IPS-18c (cell line): ENCODE results near the gene RAD18.

Experiments
- H3K4me3 ChIP-seq: 2 replicates; pipeline ENCODE4 v1.7.0; 2013; ENCODE audit warnings: low read depth, mild to moderate bottlenecking, low read length, moderate library complexity; ENCODE audit not compliant: insufficient read depth
- H3K9me3 ChIP-seq: one replicate; pipeline ENCODE4 v1.6.1; 2013; ENCODE audit warnings: mild to moderate bottlenecking, low read length, moderate library complexity; ENCODE audit not compliant: control insufficient read depth, insufficient read depth

RAD18 gene

DNA sequence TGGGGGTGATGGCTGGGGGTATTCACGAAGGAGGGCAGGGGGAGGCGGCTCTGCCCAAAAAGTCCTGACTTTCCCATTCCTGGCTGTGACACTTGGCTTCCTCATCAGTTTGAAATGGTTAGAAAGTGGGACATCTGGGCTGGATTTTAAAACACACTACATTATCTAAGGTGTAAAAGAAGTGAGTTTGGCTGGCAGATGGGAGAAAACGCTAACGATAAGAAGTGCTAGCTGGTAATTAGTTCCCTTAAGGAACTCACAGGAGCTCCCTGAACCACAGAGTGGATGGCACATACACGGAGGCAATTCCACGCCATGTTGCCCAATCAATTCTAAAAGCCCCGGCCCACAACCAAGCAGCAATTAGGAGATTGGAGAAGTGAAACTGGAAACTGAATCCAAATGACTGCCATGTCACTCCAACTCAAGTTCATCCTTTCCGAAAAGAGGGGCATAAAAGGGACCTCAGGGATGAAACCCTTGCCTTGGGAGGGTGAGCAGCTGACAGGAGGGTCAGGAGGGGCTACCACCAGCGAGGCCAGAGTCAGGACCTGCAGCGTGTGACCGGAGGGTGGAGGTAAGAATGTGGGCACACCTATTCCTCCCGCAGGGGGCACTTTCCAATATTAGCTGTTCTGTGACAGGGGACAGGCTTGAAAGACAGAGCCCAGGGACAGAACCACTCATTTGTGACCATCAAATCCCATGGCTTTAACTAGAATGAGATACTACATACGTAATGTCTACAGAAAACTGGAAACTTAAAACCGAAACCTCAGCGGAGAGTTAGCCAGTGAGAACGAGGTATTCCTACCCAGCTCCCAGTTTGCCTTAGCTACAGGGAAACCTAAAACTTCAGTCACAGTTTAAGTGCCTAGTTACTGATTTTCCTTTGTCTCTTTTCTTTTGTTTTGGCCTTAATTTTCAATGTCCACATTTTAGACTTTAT, 98.6 kb downstream of the RAD18 start:
- H3K4me3 ChIP-seq: no peak overlapping the region
- no peaks in the 10 kb centered on the region for H3K9me3 ChIP-seq

DNA sequence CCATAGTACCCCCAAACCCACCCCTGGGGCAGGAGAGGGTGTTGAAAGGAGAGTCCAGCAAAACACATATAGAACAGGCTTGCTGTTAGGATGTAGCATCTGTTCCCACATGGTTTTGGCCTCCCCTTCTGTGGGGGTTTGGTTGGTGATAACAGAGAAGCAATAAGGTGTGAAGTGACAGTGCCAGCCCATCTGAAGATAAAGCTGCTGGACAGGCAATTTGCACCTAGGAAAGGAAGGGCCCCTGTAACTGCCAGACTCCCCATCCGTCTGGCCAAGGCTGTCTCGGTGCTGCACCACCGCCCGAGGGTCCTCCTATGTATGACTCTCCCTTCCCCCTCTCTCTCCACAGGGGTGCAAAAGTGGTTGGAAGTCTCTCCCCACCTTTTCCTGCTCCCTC, 99.4 kb downstream of the RAD18 start:
- Histone ChIP-seq H3K4me3 (no peak overlapping the region), H3K9me3 (no peaks in the 10 kb centered on the region)

DNA sequence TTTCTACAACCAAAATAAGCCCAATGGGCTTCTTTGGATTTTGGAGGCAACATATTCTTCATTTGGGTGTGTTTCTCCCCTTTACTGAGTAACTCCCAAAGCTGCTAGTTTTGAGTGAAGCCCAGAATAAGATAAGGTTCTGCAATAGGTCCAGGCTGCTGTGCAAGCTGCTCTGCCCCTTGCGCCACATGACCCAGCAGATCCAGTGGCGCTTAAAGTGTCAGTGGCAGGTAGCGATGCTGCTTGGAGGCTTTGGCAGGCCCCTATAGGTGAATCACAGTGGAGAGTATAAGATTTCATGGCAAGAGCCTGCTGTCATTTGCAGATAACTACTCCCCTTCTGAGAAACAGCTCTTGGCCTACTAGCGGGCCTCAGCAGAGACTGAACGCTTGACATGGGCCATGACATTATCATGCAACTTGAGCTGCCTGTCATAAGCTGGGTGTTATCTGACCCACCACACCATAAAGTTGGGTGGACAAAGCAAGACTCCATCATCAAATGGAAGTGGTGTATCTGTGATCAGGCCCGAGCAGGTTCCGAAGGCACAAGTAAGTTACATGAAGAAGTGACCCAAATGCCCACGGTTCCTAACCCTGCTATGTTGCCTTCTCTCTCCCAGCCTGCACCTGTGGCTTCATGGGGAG, 105.4 kb downstream of the RAD18 start:
- H3K9me3 ChIP-seq: no peaks in the 10 kb centered on the region
- no peak overlapping the region for H3K4me3 ChIP-seq

DNA sequence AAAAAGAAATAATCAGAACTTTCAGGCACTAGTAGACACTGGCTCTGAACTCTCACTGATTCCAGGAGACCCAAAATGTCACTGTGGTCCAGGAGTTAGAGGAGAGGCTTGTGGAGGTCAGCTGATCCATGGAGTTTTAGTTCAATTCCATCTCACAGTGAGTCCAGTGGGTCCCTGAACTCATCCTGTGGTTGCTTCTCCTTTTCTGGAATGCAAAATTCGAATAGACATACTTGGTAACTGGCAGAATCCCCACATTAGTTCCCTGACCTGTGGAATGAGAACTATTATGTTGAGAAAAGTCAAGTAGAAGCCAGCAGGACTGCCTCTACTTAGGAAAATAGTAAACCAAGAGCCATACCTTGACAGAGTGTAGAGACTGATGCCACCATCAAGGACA, 106.6 kb downstream of the RAD18 start:
- Histone ChIP-seq H3K9me3 (no peaks in the 10 kb centered on the region), H3K4me3 (no peak overlapping the region)

DNA sequence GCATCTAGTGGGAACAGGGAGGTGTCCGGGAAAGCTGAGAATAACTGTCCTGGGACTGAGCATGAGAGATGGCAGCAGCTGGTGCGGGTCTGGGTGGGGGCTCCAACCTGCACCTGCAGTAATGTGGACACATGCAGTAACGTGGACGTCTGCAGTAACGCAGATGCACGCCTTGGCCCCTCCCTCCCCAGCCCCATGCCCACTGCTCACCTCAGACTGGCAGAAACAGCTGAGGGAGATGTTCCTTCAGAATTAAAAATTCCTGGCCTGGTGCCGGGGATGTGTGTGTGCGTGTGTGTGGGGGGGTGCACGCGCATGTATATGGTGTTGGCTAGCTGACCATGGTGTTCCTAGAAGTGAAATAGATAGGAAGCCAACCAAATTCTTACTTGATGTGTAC, 107.2 kb downstream of the RAD18 start:
- Histone ChIP-seq H3K9me3 (no peaks in the 10 kb centered on the region), H3K4me3 (no peak overlapping the region)

DNA sequence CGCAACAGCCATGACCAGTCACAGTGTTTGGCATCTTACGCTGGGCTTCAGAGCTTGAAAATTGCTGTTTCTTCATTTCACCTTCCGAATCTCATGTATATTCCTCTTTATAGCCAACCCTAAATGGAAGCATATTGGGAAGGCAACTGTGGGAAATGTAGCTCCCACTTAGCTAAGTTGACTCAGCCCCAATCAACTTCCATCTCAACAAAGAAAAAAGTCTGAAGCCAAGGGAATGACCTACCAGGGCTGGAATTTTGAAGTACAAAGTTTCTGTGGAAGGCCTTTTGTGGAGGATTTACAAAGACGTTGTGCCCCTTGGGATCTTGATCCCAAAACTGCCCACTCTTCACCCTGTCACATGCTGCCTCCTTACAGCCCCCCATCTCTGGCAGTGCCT, 108.6 kb downstream of the RAD18 start:
- Histone ChIP-seq H3K4me3 (no peak overlapping the region), H3K9me3 (no peaks in the 10 kb centered on the region)

DNA sequence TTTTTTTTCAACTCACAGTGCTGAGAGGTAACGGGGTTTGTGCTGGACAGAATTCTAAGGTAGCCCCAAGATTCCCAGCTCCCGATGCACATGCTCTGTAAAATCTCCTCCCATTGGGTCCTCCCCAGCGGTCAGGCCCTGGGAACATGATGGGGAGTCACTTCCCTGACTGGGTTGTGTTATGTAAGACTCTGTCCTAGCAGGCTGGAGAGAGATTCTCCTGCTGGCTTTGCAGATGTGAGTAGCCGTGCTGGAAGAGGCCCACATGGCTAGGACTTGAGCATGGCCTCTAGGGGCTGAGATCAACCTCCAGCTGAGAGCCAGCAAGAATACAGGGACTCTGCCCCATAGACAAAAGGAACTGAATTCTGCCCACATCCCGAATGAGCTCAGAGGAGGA, 110.2 kb downstream of the RAD18 start:
- H3K4me3 ChIP-seq: no peak overlapping the region
- no peaks in the 10 kb centered on the region for H3K9me3 ChIP-seq

DNA sequence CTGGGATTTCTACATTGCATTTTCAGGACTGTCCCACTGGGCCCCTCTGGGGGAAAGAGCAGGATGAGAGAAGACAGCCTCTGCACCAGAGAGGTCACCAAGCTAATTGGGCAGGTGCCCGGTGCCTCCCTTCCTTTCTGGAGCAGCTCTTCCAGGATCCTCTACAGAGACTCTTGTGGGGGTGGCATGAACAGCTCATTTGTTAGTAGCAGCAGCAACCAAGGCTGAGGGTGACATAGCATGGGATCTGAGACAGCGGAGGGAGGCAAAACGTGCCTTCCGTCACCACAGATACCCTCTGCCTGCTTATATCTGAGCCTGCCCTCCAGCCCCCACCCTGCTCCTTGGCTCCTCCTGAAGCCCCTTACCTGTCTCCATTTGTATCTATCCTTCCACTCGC, 110.8 kb downstream of the RAD18 start:
- H3K4me3 ChIP-seq: no peak overlapping the region
- no peaks in the 10 kb centered on the region for H3K9me3 ChIP-seq

DNA sequence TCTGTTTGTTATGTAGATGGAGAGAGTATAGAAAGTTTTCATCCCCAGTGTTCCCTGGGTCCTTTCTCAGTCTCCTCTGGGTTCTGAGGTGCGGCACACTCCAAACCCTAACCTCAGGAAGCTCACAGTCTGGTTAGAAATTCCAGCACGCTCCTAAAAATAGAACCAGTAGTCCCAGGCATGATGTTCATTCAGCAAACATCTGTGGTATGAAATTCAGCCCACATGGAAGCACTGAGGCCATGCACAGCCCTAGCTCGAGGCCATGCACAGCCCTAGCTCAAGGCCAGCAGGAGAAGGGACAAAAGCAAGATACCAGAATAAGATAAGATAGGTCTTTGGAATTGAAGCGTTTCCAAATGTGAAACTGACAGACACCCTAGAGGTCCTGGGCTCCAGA, 111.6 kb downstream of the RAD18 start:
- H3K9me3 ChIP-seq: no peaks in the 10 kb centered on the region
- H3K4me3 ChIP-seq: no peak overlapping the region

DNA sequence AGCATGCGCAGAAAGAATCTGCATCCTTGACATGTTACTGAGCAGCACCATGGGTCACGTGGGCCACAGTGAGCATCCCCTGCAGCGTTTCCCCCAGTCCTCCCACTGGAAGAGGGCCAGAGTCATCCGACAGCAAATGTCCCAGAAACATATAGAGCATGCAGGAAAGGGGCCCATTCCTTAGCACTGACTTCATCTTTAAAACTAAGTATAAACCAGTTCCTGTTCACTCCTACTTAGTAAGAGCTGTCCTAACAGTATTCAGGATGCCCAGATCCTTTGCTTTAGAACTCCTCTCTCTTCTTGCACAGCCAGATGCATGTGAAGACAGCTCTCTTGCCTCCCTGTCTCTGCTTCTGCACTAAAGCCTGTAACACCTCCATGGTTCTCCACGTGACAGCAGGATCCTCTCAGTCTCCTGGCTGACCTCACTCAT, 114.6 kb downstream of the RAD18 start:
- Histone ChIP-seq H3K9me3 (no peaks in the 10 kb centered on the region), H3K4me3 (no peak overlapping the region)

DNA sequence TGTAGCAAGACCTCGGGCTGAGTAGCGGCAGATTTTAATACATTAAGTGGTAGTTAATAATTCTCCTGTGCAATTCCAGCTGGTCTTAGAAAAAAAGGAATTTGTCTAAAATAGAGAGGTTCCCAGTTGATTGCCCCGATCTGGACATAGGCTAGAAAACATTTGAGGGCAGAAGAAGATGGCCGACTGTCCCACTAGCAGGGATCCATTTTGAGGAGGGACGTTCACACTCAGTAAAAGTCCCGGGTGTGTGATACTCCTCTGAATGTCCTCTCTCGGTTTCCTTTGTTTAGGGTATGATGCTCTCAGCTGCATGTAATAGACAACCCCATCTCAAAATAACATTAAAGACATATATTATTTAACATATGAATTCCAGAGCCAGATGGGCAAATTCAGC, 116.0 kb downstream of the RAD18 start:
- no peaks in the 10 kb centered on the region for H3K9me3 ChIP-seq
- H3K4me3 ChIP-seq: no peak overlapping the region

DNA sequence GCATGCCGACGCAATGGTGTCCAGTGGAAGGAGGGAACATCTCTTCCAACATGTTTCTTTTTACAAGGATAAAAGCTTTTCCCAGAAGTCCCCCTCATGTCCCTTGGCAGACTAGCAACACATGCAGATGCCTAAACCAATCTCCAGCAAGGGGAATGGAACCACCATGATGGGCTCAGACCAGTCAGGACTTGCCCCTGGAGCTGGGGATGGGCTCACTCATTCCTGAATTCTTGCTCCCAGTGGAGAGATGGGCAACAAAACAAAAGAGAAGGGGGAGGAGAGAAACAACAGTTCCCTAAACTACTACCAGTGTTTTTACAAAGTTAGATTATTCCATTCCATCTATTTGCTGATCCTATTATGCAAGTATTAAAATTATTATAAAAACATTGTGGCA, 117.1 kb downstream of the RAD18 start:
- Histone ChIP-seq H3K9me3 (no peaks in the 10 kb centered on the region), H3K4me3 (no peak overlapping the region)

DNA sequence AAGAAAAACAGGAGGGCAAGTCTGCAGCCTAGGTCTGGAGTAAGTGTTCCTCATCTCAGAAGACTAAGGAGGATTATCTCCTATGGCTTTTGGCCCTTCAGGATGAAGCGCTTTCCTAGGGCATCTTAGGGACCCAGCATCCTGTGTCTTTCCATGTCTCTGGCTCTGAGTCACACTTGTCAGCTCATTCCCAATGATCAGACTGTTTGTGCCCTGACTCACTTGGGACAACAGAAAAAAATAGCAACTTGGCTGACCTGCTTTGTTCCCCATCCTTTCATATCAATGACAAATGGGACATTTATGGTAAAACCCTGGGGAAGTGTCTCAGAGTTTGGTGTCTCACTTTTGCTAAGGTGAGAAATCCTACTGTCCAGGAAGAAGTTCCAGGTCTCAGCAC, 117.6 kb downstream of the RAD18 start:
- no peak overlapping the region for H3K4me3 ChIP-seq

DNA sequence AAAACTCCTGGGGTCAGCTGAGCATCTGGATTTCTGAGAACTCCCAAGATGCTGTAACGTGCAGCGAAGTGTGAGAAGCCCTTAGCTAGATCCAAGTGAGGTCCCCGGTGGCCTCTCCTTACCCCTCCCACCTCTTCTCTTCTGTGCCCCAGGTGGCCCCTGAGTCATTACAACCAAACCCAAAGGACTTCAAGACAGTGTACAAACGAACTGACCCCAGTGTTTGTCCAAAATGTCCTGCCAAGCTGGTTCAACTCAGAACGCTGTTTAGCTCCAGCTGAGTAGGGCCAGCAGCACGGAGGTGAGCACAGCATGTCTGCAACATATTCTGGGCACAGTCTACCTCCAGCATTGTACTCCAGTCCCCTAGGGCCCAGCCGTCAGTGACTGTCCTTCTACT, 119.9 kb downstream of the RAD18 start:
- Histone ChIP-seq H3K4me3 (no peak overlapping the region), H3K9me3 (no peaks in the 10 kb centered on the region)

More for the DNA sequence above, 117.6 kb downstream of the RAD18 start:
- no peaks in the 10 kb centered on the region for H3K9me3 ChIP-seq

DNA sequence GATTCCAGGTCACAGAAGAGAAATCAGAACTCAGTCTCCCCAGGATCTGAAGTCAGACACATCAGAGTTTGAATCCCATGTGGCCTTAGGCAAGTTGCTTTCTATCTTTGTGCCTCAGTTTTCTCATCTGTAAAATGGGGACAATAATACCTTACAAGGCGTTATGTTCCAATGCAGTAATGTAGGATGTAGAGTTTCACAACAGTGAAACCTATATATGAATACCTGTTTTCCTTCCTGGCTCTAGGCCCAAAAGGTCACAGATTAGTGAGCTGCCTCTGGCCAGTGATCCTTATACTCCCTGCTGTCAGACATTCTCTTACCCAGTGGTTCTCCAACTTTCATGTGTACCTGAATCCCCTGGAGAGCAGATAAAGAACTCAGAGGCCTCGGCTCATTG, 121.0 kb downstream of the RAD18 start:
- no peak overlapping the region for H3K4me3 ChIP-seq
- no peaks in the 10 kb centered on the region for H3K9me3 ChIP-seq

DNA sequence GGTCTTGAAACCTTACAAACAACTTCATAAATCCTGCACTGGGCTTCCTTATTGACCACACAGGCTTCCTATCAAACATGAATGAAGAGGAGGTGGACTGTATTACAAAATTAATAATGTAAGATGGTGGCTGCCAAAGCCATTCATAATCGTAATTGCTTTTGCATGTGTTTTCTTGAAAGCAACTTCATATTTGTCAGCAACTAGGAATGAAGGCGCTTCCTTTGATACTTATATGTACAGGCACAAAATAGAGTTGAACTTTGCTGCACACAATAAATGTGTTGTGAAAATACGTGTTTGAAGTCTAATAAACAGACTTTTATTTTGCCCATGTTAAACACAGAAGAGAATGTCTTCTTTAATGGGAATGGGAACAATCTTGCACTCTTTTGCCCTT, 121.8 kb downstream of the RAD18 start:
- Histone ChIP-seq H3K4me3 (no peak overlapping the region), H3K9me3 (no peaks in the 10 kb centered on the region)

DNA sequence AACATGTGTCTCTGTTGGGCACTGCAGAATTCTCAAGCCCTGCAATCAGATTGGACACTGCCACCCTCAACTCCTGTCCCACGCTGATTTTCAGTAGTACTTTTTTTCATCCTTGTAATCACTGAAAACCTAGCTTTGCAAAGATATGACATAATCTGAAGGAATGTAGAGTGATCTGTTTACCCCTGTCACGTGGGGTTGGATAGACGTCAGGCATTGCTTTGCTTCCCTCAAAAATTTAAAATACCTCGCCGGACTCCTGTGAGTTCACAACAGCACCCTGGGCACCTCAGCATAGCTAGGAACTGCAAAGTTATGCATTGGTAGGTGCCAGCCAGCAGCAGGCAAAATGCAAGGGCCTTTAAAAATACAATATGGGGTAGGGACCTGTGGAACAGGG, 122.7 kb downstream of the RAD18 start:
- H3K4me3 ChIP-seq: no peak overlapping the region
- no peaks in the 10 kb centered on the region for H3K9me3 ChIP-seq

DNA sequence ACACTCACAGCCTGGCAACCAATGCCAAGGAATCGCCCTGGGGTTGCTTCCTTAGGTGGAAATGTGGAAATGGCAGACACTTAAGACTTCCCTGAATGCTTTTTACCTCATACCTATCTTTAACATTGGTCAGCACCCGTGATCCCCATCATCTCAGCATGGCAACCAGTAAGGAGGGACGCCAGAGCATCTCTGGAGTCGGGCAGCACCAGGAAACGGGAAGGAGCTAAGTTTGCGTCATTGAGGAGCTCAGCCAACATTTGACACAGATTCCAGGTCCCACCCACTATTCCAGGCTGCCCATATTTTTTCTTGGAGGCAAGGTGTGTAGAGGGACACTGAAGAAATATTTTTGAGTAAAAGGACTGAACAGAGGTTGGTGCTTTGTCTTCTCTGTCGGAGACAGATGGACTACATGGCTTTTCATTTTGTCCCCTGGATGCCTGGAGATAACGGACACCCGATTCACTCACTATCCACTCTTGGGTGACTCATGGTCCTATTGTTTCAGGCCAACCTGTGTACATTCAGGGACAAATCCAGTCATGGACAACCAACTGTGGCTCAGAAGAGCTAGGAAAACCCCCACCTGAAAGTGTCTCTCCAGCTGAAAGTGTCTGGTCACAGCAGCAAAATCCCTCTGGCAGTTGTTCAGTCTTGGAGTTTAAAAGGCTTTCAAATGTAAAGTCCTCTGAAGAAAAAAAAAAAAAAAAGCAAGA, 123.5 kb downstream of the RAD18 start:
- Histone ChIP-seq H3K4me3 (no peak overlapping the region), H3K9me3 (no peaks in the 10 kb centered on the region)
